GM18526 (cell line): ENCODE results near the gene CEP43.
A peak's percentile ranks its signal among the peaks of the same experiment; 100 is the strongest.

Source experiments
- POLR2A ChIP-seq: IDR thresholded peaks from 3 replicates; pipeline ENCODE4 v1.6.1; 2011; ENCODE audit not compliant: insufficient read length; ENCODE audit errors: extremely low read depth

Gene CEP43

GRCh38 chr6:166958926-166959861 is 40.0 kb upstream of the CEP43 start:
- TF ChIP-seq POLR2A = peak; percentile 13

- TF ChIP-seq POLR2A = no peak
These were observed 39.1 kb upstream of the CEP43 start for GRCh38 chr6:166959911-166960608.

- no peak for TF ChIP-seq POLR2A
These were observed 38.6 kb upstream of the CEP43 start for GRCh38 chr6:166960609-166960978.

- no peak for TF ChIP-seq POLR2A
These were observed 32.9 kb upstream of the CEP43 start for GRCh38 chr6:166966268-166966667.

- TF ChIP-seq POLR2A = no peak
These were observed 29.7 kb upstream of the CEP43 start for GRCh38 chr6:166969390-166970002.

- no peak for TF ChIP-seq POLR2A
These were observed 29.1 kb upstream of the CEP43 start for GRCh38 chr6:166970091-166970490.

GRCh38 chr6:166970776-166971175 is 28.4 kb upstream of the CEP43 start:
- no peak for TF ChIP-seq POLR2A

- TF ChIP-seq POLR2A = no peak
These were observed 27.9 kb upstream of the CEP43 start for GRCh38 chr6:166971271-166971670.

GRCh38 chr6:166972101-166972500 is 27.1 kb upstream of the CEP43 start:
- TF ChIP-seq POLR2A = no peak

GRCh38 chr6:166976636-166977035 is 22.6 kb upstream of the CEP43 start:
- no peak for TF ChIP-seq POLR2A

- no peak for TF ChIP-seq POLR2A
These were observed 21.3 kb upstream of the CEP43 start for GRCh38 chr6:166977621-166978525.

- no peak for TF ChIP-seq POLR2A
These were observed 18.5 kb upstream of the CEP43 start for GRCh38 chr6:166980738-166981137.

- TF ChIP-seq POLR2A = no peak
These were observed 11.7 kb upstream of the CEP43 start for GRCh38 chr6:166987448-166987847.

- no peak for TF ChIP-seq POLR2A
These were observed 11.3 kb upstream of the CEP43 start for GRCh38 chr6:166987930-166988329.

- no peak for TF ChIP-seq POLR2A
These were observed 10.5 kb upstream of the CEP43 start for GRCh38 chr6:166988674-166989201.

- TF ChIP-seq POLR2A = no peak
These were observed 9.7 kb upstream of the CEP43 start for GRCh38 chr6:166989427-166990032.
